Stimulated activated effector memory CD8-positive, alpha-beta T cell treated with anti-CD3 and anti-CD28 coated beads, Interleukin-12 subunit alpha, Interleukin-12 subunit beta, amount 100 ng/mL, for 72 hours (primary cell): ENCODE data around the gene AKT3.

Experiments used
- ATAC-seq: fragments of 150-1000 bp; cut with Tn5 transposase; 2 replicates; pipeline ENCODE4 v1.10.0; 2021
- DNase-seq, 2 donors: peaks; one replicate each; pipeline ENCODE4 v3.0.0; 2021 to 2022; ENCODE audit warnings: low spot score in 2 of 2
- H3K27ac Mint-ChIP-seq: one replicate; pipeline ENCODE4 v1.8.0; 2022; ENCODE audit warnings: mild to moderate bottlenecking, mixed read lengths
- H3K36me3 Mint-ChIP-seq: one replicate; pipeline ENCODE4 v1.8.0; 2022; ENCODE audit warnings: mild to moderate bottlenecking, mixed read lengths
- H3K4me1 Mint-ChIP-seq: one replicate; pipeline ENCODE4 v1.8.0; 2022; ENCODE audit warnings: mixed read lengths
- H3K4me3 Mint-ChIP-seq: one replicate; pipeline ENCODE4 v1.8.0; 2022; ENCODE audit warnings: mild to moderate bottlenecking, mixed read lengths
- H3K9me3 Mint-ChIP-seq: one replicate; pipeline ENCODE4 v1.8.0; 2022; ENCODE audit warnings: mixed read lengths

The AKT3 gene

GRCh38 chr1:243457363-243457982 lies 392.6 kb downstream of the AKT3 start:
- Mint-ChIP-seq H3K4me1 (no peaks in the 10 kb centered on the region), H3K4me3 (no peak overlapping the region), H3K36me3 (no peaks in the 10 kb centered on the region), H3K27ac (no peak overlapping the region), H3K9me3 (no peaks in the 10 kb centered on the region)
- DNase-seq (no peak), ATAC-seq (no peak)

- DNase-seq (no peak), ATAC-seq (no peak)
- Mint-ChIP-seq H3K36me3 (no peaks in the 10 kb centered on the region), H3K4me1 (no peaks in the 10 kb centered on the region), H3K27ac (no peak overlapping the region), H3K4me3 (no peak overlapping the region), H3K9me3 (no peaks in the 10 kb centered on the region)
These were observed 394.0 kb downstream of the AKT3 start for GRCh38 chr1:243455760-243456651.

GRCh38 chr1:243454328-243454997 lies 395.6 kb downstream of the AKT3 start:
- no peaks in the 10 kb centered on the region for H3K9me3 Mint-ChIP-seq
- ATAC-seq (no peak), DNase-seq (no peak)
- H3K27ac Mint-ChIP-seq: no peak overlapping the region
- no peaks in the 10 kb centered on the region for H3K36me3 Mint-ChIP-seq
- H3K4me1 Mint-ChIP-seq: no peaks in the 10 kb centered on the region
- no peak overlapping the region for H3K4me3 Mint-ChIP-seq

- no peak overlapping the region for H3K4me3 Mint-ChIP-seq
- peak overlapping the region; percentile 41 for H3K27ac Mint-ChIP-seq
- no peaks in the 10 kb centered on the region for H3K4me1 Mint-ChIP-seq
- ATAC-seq (no peak), DNase-seq (no peak)
- no peaks in the 10 kb centered on the region for H3K9me3 Mint-ChIP-seq
- no peaks in the 10 kb centered on the region for H3K36me3 Mint-ChIP-seq
These were observed 398.0 kb downstream of the AKT3 start for GRCh38 chr1:243452092-243452491.

- Mint-ChIP-seq H3K9me3 (no peaks in the 10 kb centered on the region), H3K27ac (no peak overlapping the region), H3K4me1 (no peaks in the 10 kb centered on the region), H3K36me3 (no peaks in the 10 kb centered on the region), H3K4me3 (no peak overlapping the region)
- ATAC-seq: no peak
- no peak for DNase-seq
These were observed 400.7 kb downstream of the AKT3 start for GRCh38 chr1:243449373-243449772.

GRCh38 chr1:243447844-243448243 lies 402.2 kb downstream of the AKT3 start:
- Mint-ChIP-seq H3K4me1 (no peaks in the 10 kb centered on the region), H3K4me3 (no peak overlapping the region), H3K36me3 (no peaks in the 10 kb centered on the region), H3K27ac (no peak overlapping the region), H3K9me3 (no peaks in the 10 kb centered on the region)
- DNase-seq (no peak), ATAC-seq (no peak)

- no peak overlapping the region for H3K27ac Mint-ChIP-seq
- H3K36me3 Mint-ChIP-seq: no peaks in the 10 kb centered on the region
- ATAC-seq (no peak), DNase-seq (no peak)
- H3K4me1 Mint-ChIP-seq: no peaks in the 10 kb centered on the region
- H3K4me3 Mint-ChIP-seq: no peak overlapping the region
- no peaks in the 10 kb centered on the region for H3K9me3 Mint-ChIP-seq
These were observed 402.7 kb downstream of the AKT3 start for GRCh38 chr1:243447347-243447746.

- no peaks in the 10 kb centered on the region for H3K9me3 Mint-ChIP-seq
- no peak for ATAC-seq
- no peaks in the 10 kb centered on the region for H3K36me3 Mint-ChIP-seq
- H3K4me1 Mint-ChIP-seq: no peaks in the 10 kb centered on the region
- H3K4me3 Mint-ChIP-seq: no peak overlapping the region
- H3K27ac Mint-ChIP-seq: no peak overlapping the region
- DNase-seq: no peak
These were observed 406.5 kb downstream of the AKT3 start for GRCh38 chr1:243443557-243443956.

GRCh38 chr1:243441601-243442000 lies 408.4 kb downstream of the AKT3 start:
- H3K9me3 Mint-ChIP-seq: no peaks in the 10 kb centered on the region
- no peak overlapping the region for H3K27ac Mint-ChIP-seq
- no peak overlapping the region for H3K4me3 Mint-ChIP-seq
- ATAC-seq: no peak
- H3K4me1 Mint-ChIP-seq: no peaks in the 10 kb centered on the region
- DNase-seq: no peak
- H3K36me3 Mint-ChIP-seq: no peaks in the 10 kb centered on the region

GRCh38 chr1:243440406-243440805 lies 409.6 kb downstream of the AKT3 start:
- Mint-ChIP-seq H3K9me3 (no peaks in the 10 kb centered on the region), H3K36me3 (no peaks in the 10 kb centered on the region), H3K27ac (no peak overlapping the region), H3K4me1 (no peaks in the 10 kb centered on the region), H3K4me3 (no peak overlapping the region)
- no peak for ATAC-seq
- DNase-seq: no peak

- no peak for DNase-seq
- no peak for ATAC-seq
- no peaks in the 10 kb centered on the region for H3K4me1 Mint-ChIP-seq
- H3K9me3 Mint-ChIP-seq: no peaks in the 10 kb centered on the region
- H3K4me3 Mint-ChIP-seq: no peak overlapping the region
- H3K27ac Mint-ChIP-seq: no peak overlapping the region
- no peaks in the 10 kb centered on the region for H3K36me3 Mint-ChIP-seq
These were observed 411.2 kb downstream of the AKT3 start for GRCh38 chr1:243438815-243439214.
